SK-N-SH (cell line): ENCODE results near the gene PHC2. TPM values are rescaled to one million over a fixed set of nuclear protein-coding genes. Genes with fewer than 3 reads are reported as not detected.

Source experiments
- CTCF ChIA-PET: fragments of 300-600, 350-600 bp; formaldehyde crosslinking; extraction: SDS; loops from one replicate; lab custom pipeline; 2021; lab: Yijun Ruan, JAX
- POLR2A ChIA-PET: fragments of 350-600 bp; sonication (Branson Sonifier 250); formaldehyde crosslinking; extraction: SDS; loops from one replicate; lab custom pipeline; 2020; ENCODE audit warnings: antibody characterized with exemption, inconsistent platforms; lab: Yijun Ruan, JAX
- DNase-seq: peaks from one replicate; pipeline ENCODE4 v3.0.0; 2012
- H2AFZ ChIP-seq: fragments of 200-600 bp; sonication (generic); 2 replicates; pipeline ENCODE4 v1.8.1; 2016; ENCODE audit warnings: antibody characterized with exemption, mild to moderate bottlenecking, low read depth
- H3F3A ChIP-seq: fragments of 200-600 bp; sonication (generic); replicated peaks from 2 replicates; pipeline ENCODE3; 2016; ENCODE audit warnings: antibody characterized with exemption, mild to moderate bottlenecking; ENCODE audit not compliant: insufficient read depth
- H3K27ac ChIP-seq, 2 experiments: fragments of 200-500 bp in 1 of 2; fragments of 200-600 bp in 1 of 2; sonication (Bioruptor generic) in 1 of 2; sonication (generic), shearing (Covaris generic) in 1 of 2; 2 replicates each; pipeline versions ENCODE4 v1.5.1 to v1.6.1; 2014 to 2016; ENCODE audit warnings: low read depth in 2 of 2, inconsistent platforms in 1 of 2, low read length in 1 of 2, mild to moderate bottlenecking in 1 of 2, mixed read lengths in 1 of 2
- H3K27me3 ChIP-seq: fragments of 200-600 bp; sonication (generic), shearing (Covaris generic); 2 replicates; pipeline ENCODE4 v1.6.1; 2016; ENCODE audit warnings: mixed run types; ENCODE audit not compliant: insufficient read depth
- H3K36me3 ChIP-seq, 2 experiments: fragments of 200-500 bp in 1 of 2; fragments of 200-600 bp in 1 of 2; sonication (Bioruptor generic) in 1 of 2; sonication (generic) in 1 of 2; replicated peaks in 1 of 2; 2 replicates each; pipeline versions ENCODE3 to v1.5.1; 2014 to 2016; ENCODE audit warnings: low read length in 1 of 2, mild to moderate bottlenecking in 1 of 2; ENCODE audit not compliant: insufficient read depth in 2 of 2, control insufficient read depth in 1 of 2
- H3K4me1 ChIP-seq, 2 experiments: fragments of 200-500 bp in 1 of 2; fragments of 200-600 bp in 1 of 2; sonication (Bioruptor generic) in 1 of 2; sonication (generic), shearing (Covaris generic) in 1 of 2; 2 replicates each; pipeline versions ENCODE4 v1.5.1 to v1.6.1; 2014 to 2016; ENCODE audit warnings: low read depth in 1 of 2, low read length in 1 of 2, mixed run types in 1 of 2; ENCODE audit not compliant: insufficient read depth in 2 of 2, control insufficient read depth in 1 of 2
- H3K4me2 ChIP-seq: fragments of 200-600 bp; sonication (generic), shearing (Covaris generic); 2 replicates; pipeline ENCODE4 v1.6.1; 2017; ENCODE audit warnings: mixed run types
- H3K4me3 ChIP-seq, 2 experiments: fragments of 200-500 bp in 1 of 2; fragments of 200-600 bp in 1 of 2; sonication (Bioruptor generic) in 1 of 2; sonication (generic), shearing (Covaris generic) in 1 of 2; 2 replicates each; pipeline versions ENCODE4 v1.5.1 to v1.8.1; 2014 to 2016; ENCODE audit warnings: low read depth in 2 of 2, inconsistent platforms in 1 of 2, low read length in 1 of 2, mild to moderate bottlenecking in 1 of 2, mixed read lengths in 1 of 2, moderate library complexity in 1 of 2
- H3K79me2 ChIP-seq: fragments of 200-600 bp; sonication (generic); 2 replicates; pipeline ENCODE4 v1.8.1; 2017; ENCODE audit warnings: mild to moderate bottlenecking; ENCODE audit not compliant: insufficient read depth
- H3K9ac ChIP-seq: fragments of 200-600 bp; sonication (generic); 2 replicates; pipeline ENCODE4 v1.6.1; 2017; ENCODE audit warnings: mixed run types
- H3K9me2 ChIP-seq: fragments of 200-600 bp; sonication (generic); 2 replicates; pipeline ENCODE4 v1.6.1; 2017; ENCODE audit warnings: mixed run types
- H3K9me3 ChIP-seq: fragments of 200-600 bp; sonication (generic); 2 replicates; pipeline ENCODE4 v1.6.1; 2017; ENCODE audit warnings: mixed run types, mild to moderate bottlenecking, moderate library complexity
- H4K20me1 ChIP-seq: fragments of 200-600 bp; sonication (generic); 2 replicates; pipeline ENCODE4 v1.6.1; 2017; ENCODE audit warnings: mild to moderate bottlenecking, mixed run types; ENCODE audit not compliant: insufficient read depth
- CHD2 ChIP-seq: fragments of 150-350 bp; IDR thresholded peaks from 2 replicates; pipeline ENCODE4 v1.6.1; 2018; ENCODE audit warnings: low read length; ENCODE audit not compliant: partially characterized antibody
- EP300 ChIP-seq, 2 experiments: IDR thresholded peaks; 2 replicates each; pipeline versions ENCODE4 v1.4.0 to v1.6.1; 2012; ENCODE audit warnings: borderline replicate concordance in 1 of 2, low read depth in 1 of 2, low read length in 1 of 2
- FOXM1 ChIP-seq: IDR thresholded peaks from 2 replicates; pipeline ENCODE4 v1.4.0; 2012; ENCODE audit warnings: low read depth, mild to moderate bottlenecking
- GABPA ChIP-seq: IDR thresholded peaks from 2 replicates; pipeline ENCODE4 v1.4.0; 2012; ENCODE audit warnings: low read depth, mild to moderate bottlenecking
- GATA2 ChIP-seq: sonication (generic); formaldehyde crosslinking; IDR thresholded peaks from 2 replicates; pipeline ENCODE4 v1.5.0; 2020; ENCODE audit warnings: mild to moderate bottlenecking, missing genetic modification reagents
- RAD21 ChIP-seq: IDR thresholded peaks from 2 replicates; pipeline ENCODE4 v1.6.1; 2012; ENCODE audit warnings: mild to moderate bottlenecking, low read length
- RCOR1 ChIP-seq: fragments of 150-350 bp; IDR thresholded peaks from 2 replicates; pipeline ENCODE4 v1.6.1; 2017; ENCODE audit warnings: antibody characterized with exemption, low read length
- REST ChIP-seq: IDR thresholded peaks from 2 replicates; pipeline ENCODE4 v1.6.1; 2012; ENCODE audit warnings: mild to moderate bottlenecking, low read depth, low read length, moderate library complexity
- TEAD4 ChIP-seq: IDR thresholded peaks from 2 replicates; pipeline ENCODE4 v1.4.0; 2012; ENCODE audit warnings: mild to moderate bottlenecking, borderline replicate concordance; ENCODE audit not compliant: insufficient read depth
- USF1 ChIP-seq: IDR thresholded peaks from 2 replicates; pipeline ENCODE4 v1.4.0; 2012; ENCODE audit warnings: low read depth, borderline replicate concordance
- WGBS: methylation state at CpG from one replicate; pipeline ENCODE4 v1.1.6; 2017; ENCODE audit warnings: low lambda C conversion rate; 5-methylcytosine and 5-hydroxymethylcytosine counted together
- polyA plus RNA-seq, 3 experiments: library from polyadenylated mRNA; depleted of rRNA; stranded (reverse); fragments of >200 nt; gene quantifications; 2 replicates each; pipeline ENCODE4 v1.2.3, GENCODE V29; 2012

PHC2 gene
- polyA plus RNA-seq, 1 of the 3 experiments (the other 2 are of a cell fraction) = 98.7 TPM

GRCh38 chr1:33393524-33393923 lies 37.4 kb downstream of the PHC2 start:
- H3K9me3 ChIP-seq = no peaks in the 10 kb centered on the region
- no peak overlapping the region for H3K9ac ChIP-seq
- H3K27me3 ChIP-seq = no peaks in the 10 kb centered on the region
- DNase-seq = no peak
- H4K20me1 ChIP-seq = no peaks in the 10 kb centered on the region
- H3K79me2 ChIP-seq = no peaks in the 10 kb centered on the region
- H3K9me2 ChIP-seq = no peaks in the 10 kb centered on the region
- H3K4me3 ChIP-seq = no peak overlapping the region
- 84% methylated on average over 2 of the region's 2 CpGs for WGBS
- TF ChIP-seq CHD2 (no peak), GATA2 (CRISPR knock-in tag) (no peak), REST (no peak), EP300 (IDR thresholded peaks at IDR 0.05; ENCODE audit: borderline replicate concordance in 1 of 2, low read depth in 1 of 2, low read length in 1 of 2) (no peak), RAD21 (no peak), FOXM1 (no peak), RCOR1 (no peak), USF1 (no peak)
- H3K36me3 ChIP-seq = no peaks in the 10 kb centered on the region
- peaks cover 0 to 24% of the 10 kb centered on the region in 2 experiments; a peak in 3 of 4 replicates for H3K4me1 ChIP-seq
- POLR2A ChIA-PET = no interaction called here
- no peak overlapping the region for H2AFZ ChIP-seq
- CTCF ChIA-PET = interaction anchor here (0.8 to 1.2 kb wide), 3 partner anchors 11 to 95 kb away, joined by 3 read pairs; no protein-coding TSS in a partner anchor
- no peak overlapping the region for H3K27ac ChIP-seq
- no peaks in the 10 kb centered on the region for H3F3A ChIP-seq
- no peak overlapping the region for H3K4me2 ChIP-seq

DNA sequence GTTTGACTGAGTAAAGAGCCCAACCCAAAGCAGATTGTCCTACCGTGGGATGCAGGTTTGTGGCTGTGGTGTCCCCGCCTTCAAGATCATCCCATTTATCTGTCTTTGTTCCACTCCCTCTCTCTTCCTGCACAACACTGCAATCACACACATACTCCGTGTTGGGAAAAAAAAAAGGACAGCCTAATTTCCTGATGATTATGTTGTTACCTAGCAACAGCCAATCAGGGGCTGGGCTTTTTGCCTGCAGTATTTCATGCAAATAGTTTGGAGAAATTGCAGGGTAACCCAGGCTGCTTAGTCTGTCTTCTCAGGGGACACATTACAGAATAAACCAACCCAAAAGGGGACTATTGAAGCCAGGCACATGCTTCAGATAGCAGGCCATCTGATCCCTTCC lies 38.3 kb downstream of the PHC2 start:
- no peak overlapping the region for H3K9ac ChIP-seq
- no peaks in the 10 kb centered on the region for H3K9me3 ChIP-seq
- TF ChIP-seq GABPA (no peak), FOXM1 (no peak), TEAD4 (no peak)
- peak; percentile 60 for DNase-seq
- no peaks in the 10 kb centered on the region for H4K20me1 ChIP-seq
- H3K79me2 ChIP-seq = no peaks in the 10 kb centered on the region
- no peaks in the 10 kb centered on the region for H3K27me3 ChIP-seq
- peaks cover 0 to 24% of the 10 kb centered on the region in 2 experiments; a peak in 3 of 4 replicates for H3K4me1 ChIP-seq
- no peak overlapping the region for H3K4me2 ChIP-seq
- H3K27ac ChIP-seq = no peak overlapping the region
- ChIA-PET CTCF (interaction anchor here (1.0 to 1.7 kb wide), 3 partner anchors 10 to 268 kb away, joined by 3 to 4 read pairs (median 3); no protein-coding TSS in a partner anchor), POLR2A (no interaction called here)
- H3K9me2 ChIP-seq = no peaks in the 10 kb centered on the region
- H3K36me3 ChIP-seq = no peaks in the 10 kb centered on the region
- WGBS = 58% methylated on average over 3 of the region's 3 CpGs
- H3F3A ChIP-seq = no peaks in the 10 kb centered on the region
- no peak overlapping the region; a peak in 1 of 4 replicates for H3K4me3 ChIP-seq
- no peak overlapping the region for H2AFZ ChIP-seq
